ENCODE data around the gene LRRC34. TPM values are rescaled to one million over a fixed set of nuclear protein-coding genes. Genes with fewer than 3 reads are reported as not detected.

LRRC34 gene
- total and polyA plus RNA-seq, 4 donors = 0.22 to 2.8 (median 0.85) TPM

DNA sequence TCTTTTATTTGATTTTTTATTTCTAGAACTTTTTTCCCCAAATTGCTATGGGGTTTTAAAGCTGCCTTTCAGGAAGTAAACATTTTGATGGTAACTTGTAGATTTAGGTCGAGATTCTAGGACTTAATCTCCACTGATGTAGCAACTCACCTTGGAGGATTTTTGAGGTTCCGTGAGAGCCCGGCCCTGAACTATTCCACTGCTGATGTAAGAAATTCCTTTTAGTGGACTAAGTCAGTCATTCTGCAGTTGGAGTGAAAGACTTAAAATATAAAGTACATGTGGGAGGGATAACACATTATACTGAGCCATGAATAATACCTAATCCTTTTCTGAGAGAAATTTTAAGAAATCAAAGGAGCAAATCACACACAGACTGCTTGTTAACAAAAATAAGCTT is 12.6 kb upstream of the LRRC34 start:
- 83% methylated on average over 3 of the region's 3 CpGs for WGBS

More for the DNA sequence above, 12.6 kb upstream of the LRRC34 start:
- Histone ChIP-seq H3K4me1 (ENCODE audit: control insufficient read depth in 4 of 4, insufficient read depth in 4 of 4, low read length in 3 of 4) (peaks cover 0 to 6% (median 0%) of the 10 kb centered on the region in 4 donors), H3K27me3 (ENCODE audit: control insufficient read depth in 4 of 4, insufficient read depth in 4 of 4, low read length in 3 of 4) (no peaks in the 10 kb centered on the region), H3K9me3 (ENCODE audit: control insufficient read depth in 4 of 4, low read length in 3 of 4) (no peaks in the 10 kb centered on the region), H3K4me3 (ENCODE audit: low read depth in 1 of 3, low read length in 3 of 3) (no peak overlapping the region), H3K36me3 (ENCODE audit: control insufficient read depth in 4 of 4, insufficient read depth in 3 of 4, low read depth in 1 of 4, low read length in 3 of 4) (no peaks in the 10 kb centered on the region), H3K9ac (ENCODE audit: low read depth in 1 of 2, low read length in 2 of 2) (no peak overlapping the region), H3K27ac (ENCODE audit: low read depth in 1 of 2, low read length in 2 of 2) (no peak overlapping the region)
- TF ChIP-seq, protein P1, sequence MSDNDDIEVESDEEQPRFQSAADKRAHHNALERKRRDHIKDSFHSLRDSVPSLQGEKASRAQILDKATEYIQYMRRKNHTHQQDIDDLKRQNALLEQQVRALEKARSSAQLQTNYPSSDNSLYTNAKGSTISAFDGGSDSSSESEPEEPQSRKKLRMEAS (IDR thresholded peaks at IDR 0.05) = no peak
- TF ChIP-seq FOXA2 (IDR thresholded peaks at IDR 0.05) (no peak), EGR1 (IDR thresholded peaks at IDR 0.05; ENCODE audit: low read depth in 2 of 2) (no peak), NR2F2 (IDR thresholded peaks at IDR 0.05) (no peak), SP1 (IDR thresholded peaks at IDR 0.05) (no peak), RAD21 (IDR thresholded peaks at IDR 0.05) (no peak), REST (IDR thresholded peaks at IDR 0.05) (no peak), ZBTB33 (IDR thresholded peaks at IDR 0.05) (no peak), GABPA (IDR thresholded peaks at IDR 0.05 in 1 of 2, conservative IDR thresholded peaks at IDR 0.05 in 1 of 2) (no peak)
- TF ChIP-seq, protein P2, sequence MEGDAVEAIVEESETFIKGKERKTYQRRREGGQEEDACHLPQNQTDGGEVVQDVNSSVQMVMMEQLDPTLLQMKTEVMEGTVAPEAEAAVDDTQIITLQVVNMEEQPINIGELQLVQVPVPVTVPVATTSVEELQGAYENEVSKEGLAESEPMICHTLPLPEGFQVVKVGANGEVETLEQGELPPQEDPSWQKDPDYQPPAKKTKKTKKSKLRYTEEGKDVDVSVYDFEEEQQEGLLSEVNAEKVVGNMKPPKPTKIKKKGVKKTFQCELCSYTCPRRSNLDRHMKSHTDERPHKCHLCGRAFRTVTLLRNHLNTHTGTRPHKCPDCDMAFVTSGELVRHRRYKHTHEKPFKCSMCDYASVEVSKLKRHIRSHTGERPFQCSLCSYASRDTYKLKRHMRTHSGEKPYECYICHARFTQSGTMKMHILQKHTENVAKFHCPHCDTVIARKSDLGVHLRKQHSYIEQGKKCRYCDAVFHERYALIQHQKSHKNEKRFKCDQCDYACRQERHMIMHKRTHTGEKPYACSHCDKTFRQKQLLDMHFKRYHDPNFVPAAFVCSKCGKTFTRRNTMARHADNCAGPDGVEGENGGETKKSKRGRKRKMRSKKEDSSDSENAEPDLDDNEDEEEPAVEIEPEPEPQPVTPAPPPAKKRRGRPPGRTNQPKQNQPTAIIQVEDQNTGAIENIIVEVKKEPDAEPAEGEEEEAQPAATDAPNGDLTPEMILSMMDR (IDR thresholded peaks at IDR 0.05; ENCODE audit: low read depth, low read length, missing input control) = no peak
- DNase-seq (ENCODE audit: low spot score) = no peak

Measured in liver (tissue), 9 donors.